GM19468 (cell line): Measurements from ENCODE around the gene SPTB.

ENCODE experiments used
- ATAC-seq: cut with Tn5 transposase; IDR thresholded peaks from one replicate; pipeline ENCODE4 v1.9.1; 2021; ENCODE audit warnings: mild to moderate bottlenecking, moderate library complexity, moderate number of reproducible peaks; ENCODE audit not compliant: unreplicated experiment; ENCODE audit errors: extremely low read depth

Gene SPTB

GRCh38 chr14:64722842-64723447, 156.8 kb downstream of the SPTB start:
- no peak for ATAC-seq

DNA sequence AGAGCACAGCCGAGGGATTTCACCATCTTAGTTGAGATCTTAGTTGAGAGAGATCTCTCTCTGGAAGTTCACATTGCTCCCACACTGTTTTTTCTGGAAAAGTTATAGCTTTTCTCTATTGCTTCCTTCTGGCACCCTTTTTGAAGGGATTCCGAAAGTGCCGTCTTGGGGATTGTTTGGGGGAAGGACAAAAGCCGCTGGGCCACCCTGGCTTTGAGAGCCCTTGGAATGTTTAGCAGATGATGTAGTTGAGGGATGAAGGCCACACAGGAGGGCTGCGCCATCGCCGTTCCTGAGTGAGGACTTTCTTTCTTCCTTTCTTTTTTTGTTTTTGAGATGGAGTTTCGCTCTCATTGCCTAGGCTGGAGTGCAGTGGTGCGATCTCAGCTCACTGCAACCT, 157.8 kb downstream of the SPTB start:
- ATAC-seq: no peak

- no peak for ATAC-seq
Measured at GRCh38 chr14:64721391-64721791, 158.3 kb downstream of the SPTB start.

DNA sequence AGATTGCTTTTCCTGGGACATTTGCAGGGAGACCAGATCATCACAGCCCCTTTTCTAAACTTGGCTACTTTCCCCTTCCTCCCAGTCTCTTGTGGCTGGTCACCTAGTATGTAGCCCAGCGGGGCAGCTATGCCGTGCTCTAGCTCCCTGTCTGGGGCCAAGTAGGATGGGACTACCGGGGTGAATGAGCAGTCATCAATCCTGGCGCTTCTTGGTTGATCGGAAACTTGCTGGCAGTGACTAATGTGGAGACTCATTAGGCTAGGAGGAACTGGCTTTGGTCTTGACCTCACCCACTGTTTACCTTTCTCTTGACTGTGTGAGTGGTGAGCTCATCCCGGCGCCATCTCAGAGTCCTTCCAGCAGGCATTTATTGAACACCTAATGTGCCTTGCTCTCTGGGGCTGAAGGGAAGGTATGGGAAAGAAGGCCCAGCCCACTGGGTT, 159.6 kb downstream of the SPTB start:
- ATAC-seq: no peak

DNA sequence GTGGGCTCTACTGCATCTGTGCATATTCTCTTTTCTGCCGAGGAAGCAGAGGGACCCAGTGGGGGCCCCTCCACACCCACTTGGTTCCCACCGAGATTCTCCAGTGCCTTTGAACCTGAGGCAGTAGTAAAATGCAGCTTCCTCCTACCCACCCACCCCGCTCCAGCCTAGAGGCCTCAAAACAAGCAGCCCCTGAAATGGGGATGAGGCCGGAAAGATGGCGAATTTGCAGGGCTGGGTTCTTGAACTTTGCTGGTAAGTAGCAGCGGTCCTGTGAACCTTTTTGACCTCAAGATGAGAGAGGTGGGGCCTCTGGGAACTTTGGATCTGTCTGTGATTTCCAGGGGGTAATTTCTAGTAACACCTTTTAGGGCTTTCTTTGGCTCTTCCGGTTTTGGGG, 160.1 kb downstream of the SPTB start:
- no peak for ATAC-seq

DNA sequence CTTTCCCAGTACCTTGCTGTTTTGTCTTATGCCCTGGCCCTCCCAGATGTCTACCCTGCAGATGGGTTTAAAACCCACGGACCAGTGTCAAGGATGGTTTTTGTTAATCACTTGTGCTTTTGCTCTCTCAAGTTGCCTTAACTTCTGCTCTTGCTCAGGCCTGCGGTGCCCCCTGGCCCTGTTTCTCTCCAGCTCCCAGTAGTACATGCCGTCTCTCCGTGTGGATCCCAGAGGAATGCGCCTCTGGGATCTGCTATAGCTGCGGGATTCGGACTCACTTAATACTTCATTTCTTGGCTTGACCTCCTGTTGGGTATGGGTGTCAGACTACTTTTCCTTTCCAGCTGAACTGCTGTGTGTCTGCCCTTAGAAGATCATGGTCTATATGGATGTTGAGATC, 160.9 kb downstream of the SPTB start:
- ATAC-seq: no peak

DNA sequence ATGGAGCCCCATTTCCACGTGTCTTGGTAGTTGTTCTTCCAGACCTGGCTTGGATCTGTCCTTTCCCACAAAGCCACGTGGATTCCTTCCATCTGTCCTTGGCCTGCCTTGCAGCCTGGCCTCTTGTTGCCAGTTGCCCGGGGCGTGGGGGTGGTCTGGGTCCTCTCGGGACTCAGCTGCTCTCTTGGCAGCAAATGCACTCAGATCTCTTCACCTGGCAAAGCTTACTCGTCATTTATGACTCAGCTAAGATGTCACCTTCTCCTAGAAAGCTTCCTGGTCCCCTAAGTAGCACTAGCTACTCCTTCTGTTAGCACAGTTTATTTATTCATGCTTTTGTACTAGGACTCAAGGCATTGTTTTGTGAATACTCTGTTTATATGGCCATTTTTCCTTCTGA, 161.8 kb downstream of the SPTB start:
- ATAC-seq: no peak

GRCh38 chr14:64715628-64716412, 163.9 kb downstream of the SPTB start:
- no peak for ATAC-seq

- ATAC-seq: no peak
Measured at GRCh38 chr14:64715146-64715627, 164.5 kb downstream of the SPTB start.

- ATAC-seq: no peak
Measured at GRCh38 chr14:64714432-64715025, 165.2 kb downstream of the SPTB start.

DNA sequence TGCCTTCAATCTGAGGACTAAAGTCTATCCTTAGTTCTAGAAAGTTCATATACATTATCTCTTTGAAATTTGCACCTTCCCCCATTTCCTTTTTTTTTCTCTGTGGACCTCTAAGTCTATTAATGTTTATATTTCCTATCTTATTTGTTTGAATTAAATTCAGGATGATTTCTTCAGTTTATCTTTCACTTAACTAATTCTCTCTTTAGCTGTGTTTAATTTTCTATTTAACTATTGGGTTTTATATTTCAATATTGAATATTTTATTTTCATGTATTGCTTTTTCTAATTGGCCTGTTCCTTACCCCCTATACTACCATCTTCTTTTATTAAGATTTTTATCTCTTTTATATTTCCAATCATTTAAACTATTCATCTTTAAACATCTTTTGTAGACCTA, 166.0 kb downstream of the SPTB start:
- no peak for ATAC-seq

DNA sequence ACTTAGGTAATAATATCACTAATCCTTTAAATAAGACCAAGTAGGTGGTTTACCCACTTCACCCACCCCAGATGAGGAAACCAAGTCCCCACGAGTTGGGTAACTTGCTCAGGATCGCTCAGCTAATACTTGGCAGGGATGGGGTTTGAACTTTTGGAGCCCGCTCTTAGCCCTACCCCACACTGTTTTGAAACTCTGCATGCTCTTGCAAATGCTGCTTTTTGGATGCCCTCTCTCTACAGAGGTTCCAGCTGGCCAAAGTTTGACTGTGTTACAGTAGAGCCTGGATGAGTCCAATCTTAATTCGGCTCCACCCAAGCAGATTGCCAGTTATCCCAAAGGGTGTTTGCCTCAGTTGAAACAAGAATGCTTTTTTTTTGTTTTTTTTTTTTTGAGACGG, 168.7 kb downstream of the SPTB start:
- ATAC-seq: no peak

- ATAC-seq: no peak
Measured at GRCh38 chr14:64709126-64709525, 170.6 kb downstream of the SPTB start.

DNA sequence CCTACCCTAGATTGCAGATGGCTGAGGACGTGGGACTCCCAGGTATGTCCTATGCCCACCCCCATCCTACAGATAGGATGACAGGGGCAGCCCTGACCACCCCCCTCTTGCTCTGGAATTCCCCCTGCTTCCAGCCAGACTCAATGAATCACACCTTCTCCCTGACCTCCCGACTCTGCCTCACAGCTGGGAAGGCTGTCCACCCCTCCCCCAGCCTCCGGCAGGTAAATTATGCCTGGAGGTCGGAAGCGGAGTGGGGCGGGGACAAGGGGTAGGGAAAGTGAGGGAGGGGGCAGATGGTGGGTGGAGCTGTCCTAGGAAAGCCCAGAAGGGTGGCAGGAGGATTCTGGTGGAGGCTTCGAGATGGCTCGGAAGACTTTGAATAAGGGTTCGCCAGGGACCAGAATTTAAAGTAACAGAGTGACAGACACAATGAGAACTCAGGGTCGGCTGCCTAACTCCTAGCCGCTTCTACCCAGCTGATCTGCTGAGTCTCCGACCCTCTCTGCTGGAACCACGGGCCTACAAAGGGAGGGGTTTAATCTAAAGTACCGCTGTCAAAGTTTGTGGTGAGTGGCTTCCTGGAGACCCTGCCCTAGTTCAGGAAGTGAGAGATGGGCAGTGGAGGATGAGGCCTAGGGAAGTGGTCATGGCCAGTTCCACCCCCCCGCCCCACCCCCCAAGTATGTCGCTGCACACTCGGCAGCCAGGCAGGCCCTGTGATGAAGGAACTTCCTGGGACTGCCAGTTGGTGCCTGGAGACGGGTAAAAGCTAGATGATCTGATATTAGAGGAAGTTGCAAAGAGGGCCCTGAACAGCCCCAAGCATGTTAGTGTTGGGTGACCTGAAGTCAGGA, 171.3 kb downstream of the SPTB start:
- ATAC-seq: no peak

GRCh38 chr14:64707661-64708060, 172.0 kb downstream of the SPTB start:
- ATAC-seq: no peak

DNA sequence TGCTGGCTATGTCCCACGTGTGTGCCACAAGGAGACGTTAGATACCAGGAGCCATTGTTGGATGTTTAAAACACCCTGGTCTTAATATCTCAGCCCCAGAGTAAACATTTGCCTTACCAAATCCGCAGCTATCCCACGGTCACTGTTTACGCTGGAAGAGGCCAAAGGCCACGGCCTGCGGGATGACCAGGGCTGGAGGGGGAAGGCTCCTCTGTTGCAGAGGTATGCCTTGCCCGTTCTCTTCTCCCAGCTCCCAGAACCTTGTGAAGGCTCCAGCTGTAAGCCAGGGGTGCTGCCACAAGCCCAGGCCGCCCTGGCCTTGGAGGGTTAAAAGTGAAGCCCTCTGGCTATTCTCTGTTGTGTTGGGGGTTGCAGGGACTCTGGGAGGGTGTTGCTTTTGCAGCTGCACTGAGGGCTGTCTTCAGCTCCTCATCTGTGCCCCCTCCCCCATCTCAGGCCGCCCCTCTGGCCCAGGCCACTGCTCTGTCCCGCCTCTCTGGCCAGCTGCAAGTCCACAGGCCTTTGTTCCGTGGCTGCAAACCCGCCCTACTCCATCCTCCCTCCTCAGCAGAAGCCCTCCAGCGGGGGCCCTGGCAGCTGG, 173.0 kb downstream of the SPTB start:
- ATAC-seq: no peak

DNA sequence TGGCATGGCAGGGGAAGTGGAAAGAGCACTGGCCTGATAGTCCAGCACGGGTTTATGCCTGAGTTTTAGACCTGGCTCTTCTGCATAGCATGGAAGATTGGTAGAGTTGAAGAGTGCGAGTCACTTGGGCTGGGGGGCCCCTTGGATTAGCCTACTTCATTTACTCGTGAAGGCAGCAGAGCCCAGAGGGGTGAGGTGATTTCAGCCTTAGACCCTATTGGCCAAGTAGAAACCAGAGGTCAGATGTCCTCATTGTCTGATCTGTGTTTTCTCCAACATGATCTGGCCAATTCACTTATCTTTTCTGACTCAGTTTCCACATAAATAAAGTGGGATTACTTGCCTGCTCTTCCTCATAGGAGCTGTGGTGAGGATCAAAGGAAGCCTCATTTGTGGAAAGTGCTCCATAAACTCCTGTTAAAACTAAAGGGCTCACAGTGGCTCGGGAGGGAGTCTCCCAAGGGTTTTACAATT, 173.6 kb downstream of the SPTB start:
- no peak for ATAC-seq

DNA sequence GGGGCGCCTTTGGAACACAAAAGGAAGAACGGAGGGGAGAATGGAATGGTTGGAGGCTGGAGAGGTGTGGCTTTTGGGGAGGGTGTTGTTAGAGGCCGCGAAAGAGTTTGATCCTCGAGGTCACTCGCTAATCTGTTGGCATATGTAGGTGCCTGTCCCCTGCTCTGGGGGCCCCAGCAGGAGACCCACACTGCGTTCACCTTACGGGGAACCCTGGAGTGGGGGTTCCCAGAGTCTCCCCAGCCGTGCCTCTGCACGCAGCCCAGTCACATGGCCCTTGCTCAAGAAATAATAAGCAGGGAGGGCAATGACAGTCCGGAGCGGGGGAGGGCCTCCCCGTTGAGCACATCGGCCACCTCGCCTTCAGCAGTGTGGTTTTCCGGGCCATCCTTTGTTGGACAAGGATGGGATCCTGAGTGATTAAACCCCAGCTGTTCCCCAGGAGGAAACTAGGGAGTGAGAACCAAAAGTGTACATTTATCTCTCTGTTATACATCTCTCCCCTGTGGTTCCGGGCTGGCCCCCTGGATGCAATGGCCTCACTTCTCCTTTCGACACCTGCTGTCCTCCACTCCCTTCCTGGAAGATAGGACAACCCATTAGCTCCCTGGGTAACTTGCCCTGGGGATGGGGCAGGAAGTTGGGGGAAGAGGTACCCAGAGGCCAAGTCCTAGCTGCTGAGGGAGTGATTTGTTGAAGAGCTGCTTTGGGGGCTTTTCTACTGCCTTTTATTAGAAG, 174.2 kb downstream of the SPTB start:
- no peak for ATAC-seq

DNA sequence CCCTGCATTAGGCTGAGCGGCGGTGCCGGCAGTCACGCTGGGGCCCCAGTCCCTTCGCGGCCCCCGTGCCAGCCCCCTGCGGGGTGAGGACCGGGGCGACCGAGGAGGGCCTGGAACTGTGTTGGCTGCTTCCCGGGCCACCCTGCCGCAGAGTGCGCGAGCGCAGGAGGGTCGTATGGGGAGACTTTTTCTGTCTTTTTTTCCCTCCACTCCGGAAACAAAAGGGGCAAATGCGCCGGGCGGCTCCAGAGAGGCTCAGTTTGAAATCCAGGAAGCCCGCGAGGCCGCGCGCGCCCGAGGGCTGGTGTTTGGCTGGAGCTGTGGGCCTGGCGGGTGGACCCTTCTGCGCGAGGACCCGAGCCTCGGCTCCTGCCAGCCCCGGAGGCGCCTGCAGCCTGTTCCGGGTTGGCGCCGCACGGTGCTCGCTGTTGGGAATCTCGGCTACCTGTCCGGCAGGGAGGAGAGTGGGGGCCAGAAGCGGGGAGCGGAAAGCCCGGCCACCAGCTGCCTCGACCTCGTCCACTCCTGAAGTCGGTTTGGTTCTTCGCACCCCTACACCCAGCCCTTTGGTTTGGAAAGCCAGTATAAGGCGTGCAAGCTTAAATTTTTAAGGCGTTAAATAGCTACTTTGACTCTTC, 174.8 kb downstream of the SPTB start:
- no peak for ATAC-seq
